ENCODE measurements around the gene FGFR1OP2. TPM values are rescaled to one million over a fixed set of nuclear protein-coding genes. Genes with fewer than 3 reads are reported as not detected.
"Not testable (repeated sequence)": the region's sequence is repeated elsewhere in the genome, so short reads cannot be mapped to it uniquely, and the experiment has no call there.

FGFR1OP2 gene
- 10 to 100 TPM; 85.7 to 87.5 TPM for total RNA-seq

- ChIA-PET POLR2A (interaction anchor here (0.7 to 2.0 kb wide), 10 partner anchors 16 to 306 kb away, joined by 3 to 10 read pairs (median 5); partner anchors contain the start of genes ITPR2, MED21, STK38L and TM7SF3), CTCF (no interaction called here)
- H3K27me3 Mint-ChIP-seq = no peaks in the 10 kb centered on the region
- H3K4me1 Mint-ChIP-seq = peaks cover 52% of the 10 kb centered on the region
- H3K27ac Mint-ChIP-seq = peak within 1 kb of the TSS; percentile 97
- peaks cover 44% of the 10 kb centered on the region for H3K36me3 Mint-ChIP-seq (ENCODE audit: low read depth)
- peak within 1 kb of the TSS; percentile 94 for H3K4me3 Mint-ChIP-seq
- H3K9me3 Mint-ChIP-seq = no peaks in the 10 kb centered on the region
- peak; percentile 98 for DNase-seq
Observed at GRCh38 chr12:26937863-26938700, at the start of gene FGFR1OP2, which contains the start of gene INTS13. FGFR1OP2 (plus strand) TSS chr12:26938470; CDS start chr12:26954159, 15,689 bp downstream. INTS13 (minus strand) TSS chr12:26937981; CDS start chr12:26936803, 1,178 bp downstream.

- DNase-seq = no peak
- no peak overlapping the region for H3K4me3 Mint-ChIP-seq
- no peaks in the 10 kb centered on the region for H3K27me3 Mint-ChIP-seq
- ChIA-PET POLR2A (no interaction called here), CTCF (interaction anchor here (0.6 kb wide), 1 partner anchor 51 kb away, joined by 3 read pairs; no protein-coding TSS in a partner anchor)
- H3K9me3 Mint-ChIP-seq = no peaks in the 10 kb centered on the region
- H3K4me1 Mint-ChIP-seq = no peaks in the 10 kb centered on the region
- peaks cover under 1% of the 10 kb centered on the region for H3K36me3 Mint-ChIP-seq (ENCODE audit: low read depth)
- H3K27ac Mint-ChIP-seq = no peak overlapping the region
Observed at GRCh38 chr12:26890784-26891183, 47.5 kb upstream of the FGFR1OP2 start.

- no peaks in the 10 kb centered on the region for H3K27me3 Mint-ChIP-seq
- H3K4me1 Mint-ChIP-seq = no peaks in the 10 kb centered on the region
- ChIA-PET CTCF (no interaction called here), POLR2A (no interaction called here)
- H3K4me3 Mint-ChIP-seq = no peak overlapping the region
- no peak overlapping the region for H3K27ac Mint-ChIP-seq
- no peaks in the 10 kb centered on the region for H3K9me3 Mint-ChIP-seq
- H3K36me3 Mint-ChIP-seq (ENCODE audit: low read depth) = peaks cover 4% of the 10 kb centered on the region
- DNase-seq = no peak
Observed at GRCh38 chr12:26891704-26892103, 46.6 kb upstream of the FGFR1OP2 start.

GRCh38 chr12:26895672-26896071, 42.6 kb upstream of the FGFR1OP2 start:
- no peak overlapping the region for H3K4me3 Mint-ChIP-seq
- ChIA-PET CTCF (interaction anchor here (0.5 kb wide), 1 partner anchor 10 kb away, joined by 4 read pairs; no protein-coding TSS in a partner anchor), POLR2A (no interaction called here)
- H3K36me3 Mint-ChIP-seq (ENCODE audit: low read depth) = peaks cover 22% of the 10 kb centered on the region
- no peaks in the 10 kb centered on the region for H3K27me3 Mint-ChIP-seq
- no peaks in the 10 kb centered on the region for H3K9me3 Mint-ChIP-seq
- H3K4me1 Mint-ChIP-seq = no peaks in the 10 kb centered on the region
- no peak overlapping the region for H3K27ac Mint-ChIP-seq
- DNase-seq = no peak

GRCh38 chr12:26896913-26897312, 41.4 kb upstream of the FGFR1OP2 start:
- no peak overlapping the region for H3K27ac Mint-ChIP-seq
- H3K9me3 Mint-ChIP-seq = no peaks in the 10 kb centered on the region
- no peak overlapping the region for H3K4me3 Mint-ChIP-seq
- H3K4me1 Mint-ChIP-seq = no peaks in the 10 kb centered on the region
- ChIA-PET CTCF (interaction anchor here (2.0 kb wide), 1 partner anchor 12 kb away, joined by 12 read pairs; no protein-coding TSS in a partner anchor), POLR2A (interaction anchor here (0.9 kb wide), 1 partner anchor 13 kb away, joined by 3 read pairs; no protein-coding TSS in a partner anchor)
- H3K36me3 Mint-ChIP-seq (ENCODE audit: low read depth) = peaks cover 34% of the 10 kb centered on the region
- no peak for DNase-seq
- no peaks in the 10 kb centered on the region for H3K27me3 Mint-ChIP-seq

GRCh38 chr12:26903396-26903795, 34.9 kb upstream of the FGFR1OP2 start:
- POLR2A ChIA-PET, DNase-seq, H3K27ac Mint-ChIP-seq, H3K4me3 Mint-ChIP-seq, H3K4me1 Mint-ChIP-seq, H3K27me3 Mint-ChIP-seq: not testable (repeated sequence)
- H3K9me3 Mint-ChIP-seq = peaks cover 14% of the 10 kb centered on the region
- peaks cover 81% of the 10 kb centered on the region for H3K36me3 Mint-ChIP-seq (ENCODE audit: low read depth)
- CTCF ChIA-PET = interaction anchor here (2.5 kb wide), 1 partner anchor 18 kb away, joined by 11 read pairs; no protein-coding TSS in a partner anchor

- ChIA-PET POLR2A (no interaction called here), CTCF (interaction anchor here (2.5 kb wide), 1 partner anchor 21 kb away, joined by 11 read pairs; no protein-coding TSS in a partner anchor)
- DNase-seq = no peak
Observed at GRCh38 chr12:26906024-26906423, 32.2 kb upstream of the FGFR1OP2 start.

GRCh38 chr12:26906704-26907103, 31.6 kb upstream of the FGFR1OP2 start:
- CTCF ChIA-PET = no interaction called here
- POLR2A ChIA-PET = no interaction called here
- H3K36me3 Mint-ChIP-seq (ENCODE audit: low read depth) = peaks cover 78% of the 10 kb centered on the region
- H3K27me3 Mint-ChIP-seq = no peaks in the 10 kb centered on the region
- H3K4me1 Mint-ChIP-seq = peaks cover 3% of the 10 kb centered on the region
- H3K4me3 Mint-ChIP-seq = no peak overlapping the region
- no peak overlapping the region for H3K27ac Mint-ChIP-seq
- H3K9me3 Mint-ChIP-seq = peaks cover 14% of the 10 kb centered on the region
- DNase-seq = no peak

More at GRCh38 chr12:26906024-26906423, 32.2 kb upstream of the FGFR1OP2 start:
- H3K36me3 Mint-ChIP-seq (ENCODE audit: low read depth) = peaks cover 79% of the 10 kb centered on the region
- no peaks in the 10 kb centered on the region for H3K27me3 Mint-ChIP-seq
- H3K27ac Mint-ChIP-seq = no peak overlapping the region
- peaks cover 14% of the 10 kb centered on the region for H3K9me3 Mint-ChIP-seq
- H3K4me3 Mint-ChIP-seq = no peak overlapping the region
- H3K4me1 Mint-ChIP-seq = peaks cover 3% of the 10 kb centered on the region

- H3K9me3 Mint-ChIP-seq = no peaks in the 10 kb centered on the region
Observed at GRCh38 chr12:26918321-26919215, 19.7 kb upstream of the FGFR1OP2 start.

GRCh38 chr12:26919216-26919555, 19.1 kb upstream of the FGFR1OP2 start:
- no peak for DNase-seq
- no peaks in the 10 kb centered on the region for H3K9me3 Mint-ChIP-seq
- H3K27me3 Mint-ChIP-seq = no peaks in the 10 kb centered on the region
- H3K4me3 Mint-ChIP-seq = no peak overlapping the region
- ChIA-PET POLR2A (no interaction called here), CTCF (interaction anchor here (0.5 kb wide), 1 partner anchor 42 kb away, joined by 3 read pairs; no protein-coding TSS in a partner anchor)
- peaks cover 46% of the 10 kb centered on the region for H3K36me3 Mint-ChIP-seq (ENCODE audit: low read depth)
- no peak overlapping the region for H3K27ac Mint-ChIP-seq
- no peaks in the 10 kb centered on the region for H3K4me1 Mint-ChIP-seq

More at GRCh38 chr12:26918321-26919215, 19.7 kb upstream of the FGFR1OP2 start:
- H3K4me3 Mint-ChIP-seq = no peak overlapping the region
- H3K27me3 Mint-ChIP-seq = no peaks in the 10 kb centered on the region
- POLR2A ChIA-PET = no interaction called here
- CTCF ChIA-PET = no interaction called here
- DNase-seq = no peak
- H3K27ac Mint-ChIP-seq = no peak overlapping the region
- peaks cover 45% of the 10 kb centered on the region for H3K36me3 Mint-ChIP-seq (ENCODE audit: low read depth)
- no peaks in the 10 kb centered on the region for H3K4me1 Mint-ChIP-seq

- no peak overlapping the region for H3K27ac Mint-ChIP-seq
Observed at GRCh38 chr12:26921886-26922285, 16.4 kb upstream of the FGFR1OP2 start.

GRCh38 chr12:26928661-26929060, 9.6 kb upstream of the FGFR1OP2 start:
- Mint-ChIP-seq H3K9me3 (no peaks in the 10 kb centered on the region), H3K27ac (no peak overlapping the region), H3K27me3 (no peaks in the 10 kb centered on the region), H3K4me1 (peaks cover 28% of the 10 kb centered on the region), H3K36me3 (ENCODE audit: low read depth) (peaks cover 61% of the 10 kb centered on the region), H3K4me3 (no peak overlapping the region)
- DNase-seq = no peak
- CTCF ChIA-PET = no interaction called here
- POLR2A ChIA-PET = no interaction called here

More at GRCh38 chr12:26921886-26922285, 16.4 kb upstream of the FGFR1OP2 start:
- no peak for DNase-seq
- ChIA-PET POLR2A (no interaction called here), CTCF (interaction anchor here (0.5 to 1.2 kb wide), 2 partner anchors 36 to 89 kb away, joined by 3 to 4 read pairs; partner anchors contain the start of gene ITPR2)
- Mint-ChIP-seq H3K27me3 (no peaks in the 10 kb centered on the region), H3K36me3 (ENCODE audit: low read depth) (peaks cover 39% of the 10 kb centered on the region), H3K4me1 (no peaks in the 10 kb centered on the region), H3K4me3 (no peak overlapping the region), H3K9me3 (no peaks in the 10 kb centered on the region)

- H3K4me3 Mint-ChIP-seq = no peak overlapping the region
- ChIA-PET POLR2A (no interaction called here), CTCF (interaction anchor here (0.7 kb wide), 1 partner anchor 13 kb away, joined by 3 read pairs; no protein-coding TSS in a partner anchor)
- H3K4me1 Mint-ChIP-seq = peaks cover 36% of the 10 kb centered on the region
- H3K9me3 Mint-ChIP-seq = no peaks in the 10 kb centered on the region
- no peak overlapping the region for H3K27ac Mint-ChIP-seq
- no peaks in the 10 kb centered on the region for H3K27me3 Mint-ChIP-seq
- peaks cover 67% of the 10 kb centered on the region for H3K36me3 Mint-ChIP-seq (ENCODE audit: low read depth)
- DNase-seq = no peak
Observed at GRCh38 chr12:26929590-26929989, 8.7 kb upstream of the FGFR1OP2 start.

Data from activated CD4-positive, alpha-beta memory T cell treated with anti-CD3 and anti-CD28 coated beads, Interleukin-2, amount 10 ng/mL, durations not matched to agents 7 days and 5 days (primary cell).